Stimulated activated CD4-positive, alpha-beta T cell treated with anti-CD3 and anti-CD28 coated beads, Interleukin-2, amount 100 ng/mL, for 48 hours (primary cell): ENCODE data around the gene HOGA1.
A peak's percentile ranks its signal among the peaks of the same experiment; 100 is the strongest.
"Not testable (repeated sequence)": the region's sequence is repeated elsewhere in the genome, so short reads cannot be mapped to it uniquely, and the experiment has no call there.

ENCODE experiments used
- DNase-seq, 2 donors: peaks; one replicate each; pipeline ENCODE4 v3.0.0-alpha.2; 2020

The HOGA1 gene

GRCh38 chr10:97612386-97612785 is 28.2 kb downstream of the HOGA1 start:
- no peak for DNase-seq

- DNase-seq: no peak
Measured at GRCh38 chr10:97618285-97618684, 34.1 kb downstream of the HOGA1 start.

- no peak for DNase-seq
Measured at GRCh38 chr10:97618733-97619132, 34.5 kb downstream of the HOGA1 start.

GRCh38 chr10:97623277-97623676 is 39.1 kb downstream of the HOGA1 start:
- DNase-seq: no peak

GRCh38 chr10:97627731-97628130 is 43.5 kb downstream of the HOGA1 start:
- no peak for DNase-seq

GRCh38 chr10:97628228-97628627 is 44.0 kb downstream of the HOGA1 start:
- no peak for DNase-seq

GRCh38 chr10:97629289-97629688 is 45.1 kb downstream of the HOGA1 start:
- DNase-seq: no peak

GRCh38 chr10:97631098-97631497 is 46.9 kb downstream of the HOGA1 start:
- DNase-seq: no peak

- DNase-seq: peak; percentile 86 to 87
Measured at GRCh38 chr10:97632949-97633884, 49.0 kb downstream of the HOGA1 start, which contains the start of gene MORN4. TSS of gene MORN4 (minus strand) at chr10:97633500. CDS start at chr10:97619653, 13,847 bp downstream.

GRCh38 chr10:97633921-97634320 is 49.7 kb downstream of the HOGA1 start:
- DNase-seq: peak in 1 of 2 donors; percentile 9

GRCh38 chr10:97635577-97635976 is 51.4 kb downstream of the HOGA1 start:
- DNase-seq: no peak

GRCh38 chr10:97639090-97639489 is 54.9 kb downstream of the HOGA1 start:
- DNase-seq: not testable (repeated sequence)

GRCh38 chr10:97640174-97640867 is 56.1 kb downstream of the HOGA1 start, which contains the start of gene PI4K2A:
TSS of gene PI4K2A (plus strand) at chr10:97640671. CDS start at chr10:97640743, 72 bp downstream.
- DNase-seq: peak; percentile 97 to 98

- peak in 1 of 2 donors; percentile 11 for DNase-seq
Measured at GRCh38 chr10:97640868-97641811, 57.0 kb downstream of the HOGA1 start.

- DNase-seq: not testable (repeated sequence)
Measured at GRCh38 chr10:97642471-97643159, 58.4 kb downstream of the HOGA1 start.

- no peak for DNase-seq
Measured at GRCh38 chr10:97643441-97643985, 59.3 kb downstream of the HOGA1 start.

GRCh38 chr10:97644936-97645335 is 60.7 kb downstream of the HOGA1 start:
- DNase-seq: no peak

GRCh38 chr10:97647556-97647955 is 63.4 kb downstream of the HOGA1 start:
- no peak for DNase-seq

- DNase-seq: peak; percentile 13 to 19
Measured at GRCh38 chr10:97648562-97649404, 64.6 kb downstream of the HOGA1 start.

- not testable (repeated sequence) for DNase-seq
Measured at GRCh38 chr10:97649405-97649750, 65.2 kb downstream of the HOGA1 start.

- DNase-seq: no peak
Measured at GRCh38 chr10:97650726-97651125, 66.5 kb downstream of the HOGA1 start.
